BLaER1 treated with 17β-estradiol and CSF1 and Interleukin-3, amounts not matched to agents 10 nM and 100 nM (cell line): Measurements from ENCODE around the gene NOS1AP.

Experiments
- H3K27ac ChIP-seq, 11 experiments: shearing (Covaris generic); formaldehyde crosslinking; 2 replicates each; pipeline ENCODE4 v1.8.1; 2022
- H3K27me3 ChIP-seq, 11 experiments: shearing (Covaris generic); formaldehyde crosslinking; 2 replicates each; pipeline ENCODE4 v1.8.1; 2022
- H3K36me3 ChIP-seq, 11 experiments: shearing (Covaris generic); formaldehyde crosslinking; 2 replicates each; pipeline ENCODE4 v1.8.1; 2022
- H3K4me1 ChIP-seq, 10 experiments: shearing (Covaris generic); formaldehyde crosslinking; 2 replicates each; pipeline ENCODE4 v1.8.1; 2022
- H3K4me2 ChIP-seq, 11 experiments: shearing (Covaris generic); formaldehyde crosslinking; 2 replicates each; pipeline ENCODE4 v1.8.1; 2022
- H3K4me3 ChIP-seq, 10 experiments: shearing (Covaris generic); formaldehyde crosslinking; 2 replicates each; pipeline ENCODE4 v1.8.1; 2022
- H3K9ac ChIP-seq, 11 experiments: shearing (Covaris generic); formaldehyde crosslinking; 2 replicates each; pipeline ENCODE4 v1.8.1; 2022
- H3K9me3 ChIP-seq, 11 experiments: shearing (Covaris generic); formaldehyde crosslinking; replicated peaks in 1 of 11; 2 replicates each; pipeline ENCODE4 v1.8.1; 2022
- H4K20me1 ChIP-seq, 11 experiments: shearing (Covaris generic); formaldehyde crosslinking; 2 replicates each; pipeline ENCODE4 v1.8.1; 2022
- Cebpa-rat ChIP-seq, 11 experiments: shearing (Covaris generic); IDR thresholded peaks; 2 replicates each; pipeline ENCODE4 v1.8.1; 2022

The NOS1AP gene

GRCh38 chr1:162380061-162380846, 310.8 kb downstream of the NOS1AP start:
- TF ChIP-seq Cebpa-rat (IDR thresholded peaks at IDR 0.05), result no peak
- Histone ChIP-seq H3K9ac (no peak overlapping the region), H3K4me2 (no peak overlapping the region), H3K4me3 (no peak overlapping the region), H3K9me3 (no peaks in the 10 kb centered on the region), H3K27ac (no peak overlapping the region), H3K4me1 (peaks cover 0 to 4% (median 0%) of the 10 kb centered on the region in 10 experiments; a peak in 3 of 20 replicates), H4K20me1 (no peaks in the 10 kb centered on the region), H3K36me3 (no peaks in the 10 kb centered on the region), H3K27me3 (no peaks in the 10 kb centered on the region)

- Histone ChIP-seq H3K27ac (no peak within 1 kb of the TSS), H3K9ac (no peak within 1 kb of the TSS)
These were observed 311.9 kb downstream of the NOS1AP start, which contains the start of gene C1orf226 for GRCh38 chr1:162381383-162381782. Gene C1orf226, plus strand, starts transcription at chr1:162381728. Its CDS starts 174 bp downstream, at chr1:162381902.

GRCh38 chr1:162381941-162382750, 312.7 kb downstream of the NOS1AP start:
- Histone ChIP-seq H3K36me3 (no peaks in the 10 kb centered on the region), H3K4me2 (no peak overlapping the region), H3K9ac (no peak overlapping the region), H3K27ac (no peak overlapping the region), H3K9me3 (no peaks in the 10 kb centered on the region), H3K4me3 (no peak overlapping the region), H3K27me3 (no peaks in the 10 kb centered on the region), H3K4me1 (peaks cover 6 to 20% (median 11%) of the 10 kb centered on the region in 10 experiments; a peak in 15 of 20 replicates), H4K20me1 (no peaks in the 10 kb centered on the region)
- no peak for TF ChIP-seq Cebpa-rat (IDR thresholded peaks at IDR 0.05)

More at GRCh38 chr1:162381383-162381782, 311.9 kb downstream of the NOS1AP start, which contains the start of gene C1orf226:
- H3K9me3 ChIP-seq, result no peaks in the 10 kb centered on the region
- no peaks in the 10 kb centered on the region for H4K20me1 ChIP-seq
- no peaks in the 10 kb centered on the region for H3K27me3 ChIP-seq
- no peak within 1 kb of the TSS for H3K4me2 ChIP-seq
- H3K36me3 ChIP-seq, result no peaks in the 10 kb centered on the region
- H3K4me1 ChIP-seq, result peaks cover 0 to 12% (median 4%) of the 10 kb centered on the region in 10 experiments; a peak in 11 of 20 replicates
- H3K4me3 ChIP-seq, result no peak within 1 kb of the TSS
- TF ChIP-seq Cebpa-rat (IDR thresholded peaks at IDR 0.05), result no peak

- Histone ChIP-seq H3K9me3 (no peaks in the 10 kb centered on the region), H3K4me2 (no peak overlapping the region), H3K27me3 (no peaks in the 10 kb centered on the region), H3K4me1 (peaks cover 8 to 29% (median 21%) of the 10 kb centered on the region in 10 experiments; a peak in 17 of 20 replicates), H3K4me3 (no peak overlapping the region), H3K27ac (no peak overlapping the region), H3K9ac (no peak overlapping the region), H3K36me3 (no peaks in the 10 kb centered on the region), H4K20me1 (no peaks in the 10 kb centered on the region)
- TF ChIP-seq Cebpa-rat (IDR thresholded peaks at IDR 0.05), result no peak
These were observed 313.6 kb downstream of the NOS1AP start for GRCh38 chr1:162383091-162383490.

GRCh38 chr1:162383516-162383915, 314.0 kb downstream of the NOS1AP start:
- no peak overlapping the region for H3K9ac ChIP-seq
- H4K20me1 ChIP-seq, result no peaks in the 10 kb centered on the region
- H3K4me2 ChIP-seq, result no peak overlapping the region
- no peak overlapping the region for H3K27ac ChIP-seq
- H3K36me3 ChIP-seq, result no peaks in the 10 kb centered on the region
- TF ChIP-seq Cebpa-rat (IDR thresholded peaks at IDR 0.05), result no peak
- H3K27me3 ChIP-seq, result no peaks in the 10 kb centered on the region
- H3K9me3 ChIP-seq, result no peaks in the 10 kb centered on the region
- H3K4me1 ChIP-seq, result peaks cover 9 to 33% (median 25%) of the 10 kb centered on the region in 10 experiments; a peak in 18 of 20 replicates
- H3K4me3 ChIP-seq, result no peak overlapping the region

GRCh38 chr1:162384116-162384515, 314.6 kb downstream of the NOS1AP start:
- H3K27me3 ChIP-seq, result no peaks in the 10 kb centered on the region
- TF ChIP-seq Cebpa-rat (IDR thresholded peaks at IDR 0.05), result no peak
- H3K9ac ChIP-seq, result no peak overlapping the region
- H3K4me1 ChIP-seq, result peaks cover 15 to 39% (median 31%) of the 10 kb centered on the region in 10 experiments
- no peak overlapping the region for H3K4me3 ChIP-seq
- no peak overlapping the region for H3K27ac ChIP-seq
- no peaks in the 10 kb centered on the region for H3K9me3 ChIP-seq
- no peak overlapping the region for H3K4me2 ChIP-seq
- H3K36me3 ChIP-seq, result no peaks in the 10 kb centered on the region
- no peaks in the 10 kb centered on the region for H4K20me1 ChIP-seq

- Histone ChIP-seq H3K27ac (no peak overlapping the region), H3K9ac (no peak overlapping the region), H3K4me3 (no peak overlapping the region), H3K9me3 (no peaks in the 10 kb centered on the region), H3K4me1 (peaks cover 21 to 46% (median 37%) of the 10 kb centered on the region in 10 experiments), H3K4me2 (peak overlapping the region in 1 of 11 experiments; percentile 87; a peak in 2 of 22 replicates), H4K20me1 (no peaks in the 10 kb centered on the region), H3K36me3 (no peaks in the 10 kb centered on the region), H3K27me3 (no peaks in the 10 kb centered on the region)
- no peak for TF ChIP-seq Cebpa-rat (IDR thresholded peaks at IDR 0.05)
These were observed 315.2 kb downstream of the NOS1AP start for GRCh38 chr1:162384601-162385279.

- no peak overlapping the region for H3K9ac ChIP-seq
- H4K20me1 ChIP-seq, result no peaks in the 10 kb centered on the region
- TF ChIP-seq Cebpa-rat (IDR thresholded peaks at IDR 0.05), result no peak
- no peak overlapping the region for H3K27ac ChIP-seq
- no peaks in the 10 kb centered on the region for H3K9me3 ChIP-seq
- H3K4me3 ChIP-seq, result no peak overlapping the region
- H3K4me1 ChIP-seq, result peaks cover 26 to 51% (median 42%) of the 10 kb centered on the region in 10 experiments
- H3K4me2 ChIP-seq, result peak overlapping the region in 2 of 11 experiments; percentile 81 to 87; a peak in 3 of 22 replicates
- H3K27me3 ChIP-seq, result no peaks in the 10 kb centered on the region
- H3K36me3 ChIP-seq, result no peaks in the 10 kb centered on the region
These were observed 315.8 kb downstream of the NOS1AP start for GRCh38 chr1:162385280-162385623.

- Histone ChIP-seq H3K36me3 (no peaks in the 10 kb centered on the region), H3K9ac (no peak overlapping the region), H4K20me1 (no peaks in the 10 kb centered on the region), H3K4me2 (peak overlapping the region in 6 of 11 experiments; percentile 75 to 92 (median 82); a peak in 8 of 22 replicates), H3K4me3 (no peak overlapping the region), H3K9me3 (no peaks in the 10 kb centered on the region), H3K4me1 (peaks cover 27 to 54% (median 46%) of the 10 kb centered on the region in 10 experiments), H3K27ac (no peak overlapping the region), H3K27me3 (no peaks in the 10 kb centered on the region)
- no peak for TF ChIP-seq Cebpa-rat (IDR thresholded peaks at IDR 0.05)
These were observed 316.2 kb downstream of the NOS1AP start for GRCh38 chr1:162385702-162386101.
